ENCODE data around the gene MOV10. TPM values are rescaled to one million over a fixed set of nuclear protein-coding genes. Genes with fewer than 3 reads are reported as not detected.

Gene MOV10
- total and polyA plus RNA-seq, 2 donors (not counting 3 experiments of a cell fraction or from before 2014, with no cell fraction given) = 97.1 to 113 TPM

DNA sequence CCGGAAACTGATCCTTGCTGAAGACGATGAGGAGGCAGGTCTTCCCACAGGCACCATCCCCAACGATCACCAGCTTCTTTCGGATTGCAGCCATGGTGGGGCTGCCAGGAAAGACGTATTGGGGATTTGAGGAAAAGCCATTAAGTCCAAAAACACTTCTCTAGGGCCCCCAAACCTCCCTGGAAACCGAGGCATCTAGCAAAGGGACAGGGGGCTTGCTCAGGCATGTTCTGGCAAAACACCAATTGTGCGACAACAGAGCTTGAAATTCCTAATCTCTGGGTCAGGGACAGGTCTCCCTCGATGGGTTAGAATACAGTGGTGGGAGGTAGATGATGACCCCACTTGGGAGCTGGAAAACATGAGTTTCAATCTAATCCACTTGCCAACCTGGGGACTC lies 29.2 kb downstream of the MOV10 start:
- ChIA-PET POLR2A (interaction anchor here (0.6 to 2.2 kb wide), 2 partner anchors 29 to 161 kb away, joined by 3 to 19 read pairs; partner anchors contain the start of gene MOV10), CTCF (interaction anchor here (0.9 to 2.5 kb wide), 7 partner anchors 12 to 405 kb away, joined by 3 to 15 read pairs (median 4); partner anchors contain the start of genes MOV10 and PPM1J)
- no peaks in the 10 kb centered on the region for H3K9me1 ChIP-seq (replicated peaks; ENCODE audit: control insufficient read depth, extremely low read depth, insufficient read depth, low read length)
- DNase-seq (ENCODE audit: low read depth, low spot score) (no peak), FAIRE-seq (no peak)
- peaks cover 73% of the 10 kb centered on the region for H3K4me1 ChIP-seq (ENCODE audit: control insufficient read depth, extremely low read depth, insufficient read depth, low read length)
- H3K79me2 ChIP-seq (ENCODE audit: control insufficient read depth, insufficient read depth, low read length) = peaks cover 48% of the 10 kb centered on the region
- TF ChIP-seq POLR2AphosphoS5 (IDR thresholded peaks at IDR 0.05; ENCODE audit: insufficient read depth, low read depth, low read length) = peak; percentile 20
- TF ChIP-seq, protein P1, sequence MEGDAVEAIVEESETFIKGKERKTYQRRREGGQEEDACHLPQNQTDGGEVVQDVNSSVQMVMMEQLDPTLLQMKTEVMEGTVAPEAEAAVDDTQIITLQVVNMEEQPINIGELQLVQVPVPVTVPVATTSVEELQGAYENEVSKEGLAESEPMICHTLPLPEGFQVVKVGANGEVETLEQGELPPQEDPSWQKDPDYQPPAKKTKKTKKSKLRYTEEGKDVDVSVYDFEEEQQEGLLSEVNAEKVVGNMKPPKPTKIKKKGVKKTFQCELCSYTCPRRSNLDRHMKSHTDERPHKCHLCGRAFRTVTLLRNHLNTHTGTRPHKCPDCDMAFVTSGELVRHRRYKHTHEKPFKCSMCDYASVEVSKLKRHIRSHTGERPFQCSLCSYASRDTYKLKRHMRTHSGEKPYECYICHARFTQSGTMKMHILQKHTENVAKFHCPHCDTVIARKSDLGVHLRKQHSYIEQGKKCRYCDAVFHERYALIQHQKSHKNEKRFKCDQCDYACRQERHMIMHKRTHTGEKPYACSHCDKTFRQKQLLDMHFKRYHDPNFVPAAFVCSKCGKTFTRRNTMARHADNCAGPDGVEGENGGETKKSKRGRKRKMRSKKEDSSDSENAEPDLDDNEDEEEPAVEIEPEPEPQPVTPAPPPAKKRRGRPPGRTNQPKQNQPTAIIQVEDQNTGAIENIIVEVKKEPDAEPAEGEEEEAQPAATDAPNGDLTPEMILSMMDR (IDR thresholded peaks at IDR 0.05; ENCODE audit: extremely low read depth in 1 of 2, insufficient read depth in 1 of 2, low read depth in 1 of 2, low read length in 2 of 2) = no peak
- H3K4me2 ChIP-seq (ENCODE audit: insufficient read depth, low read length) = peak overlapping the region; percentile 83
- no peak overlapping the region for H3K9ac ChIP-seq (replicated peaks; ENCODE audit: extremely low read depth, insufficient read depth, low read length)
- H3K36me3 ChIP-seq (ENCODE audit: control insufficient read depth in 2 of 2, extremely low read depth in 1 of 2, insufficient read depth in 2 of 2, low read length in 2 of 2) = peaks cover 12 to 14% of the 10 kb centered on the region in 2 experiments
- BruUV-seq (replicated peaks) = no TSS peak
- no peaks in the 10 kb centered on the region for H4K20me1 ChIP-seq (replicated peaks; ENCODE audit: control insufficient read depth, extremely low read depth, insufficient read depth, low read length)
- H2AFZ ChIP-seq (ENCODE audit: low read depth, low read length) = no peak overlapping the region
- no peaks in the 10 kb centered on the region for H3K27me3 ChIP-seq (ENCODE audit: control insufficient read depth in 2 of 2, insufficient read depth in 2 of 2, low read length in 2 of 2)
- dilution Hi-C loops (cut with MboI; ENCODE audit: extremely low pct_ligation_motif_present, low sequenced_read_pairs) (no loop called here), intact Hi-C loops (cut with micrococcal nuclease) (loop anchor here (2.0 kb wide), 1 partner anchor 159 kb away; no protein-coding TSS in a partner anchor)
- peak overlapping the region; percentile 88 for H3K27ac ChIP-seq (ENCODE audit: insufficient read depth, low read depth, low read length)
- H3K4me3 ChIP-seq (replicated peaks in 1 of 3; ENCODE audit: insufficient read depth in 1 of 3, low read depth in 1 of 3, low read length in 3 of 3) = no peak overlapping the region
- H3K9me3 ChIP-seq (replicated peaks; ENCODE audit: control insufficient read depth, insufficient read depth, low read length) = no peaks in the 10 kb centered on the region

DNA sequence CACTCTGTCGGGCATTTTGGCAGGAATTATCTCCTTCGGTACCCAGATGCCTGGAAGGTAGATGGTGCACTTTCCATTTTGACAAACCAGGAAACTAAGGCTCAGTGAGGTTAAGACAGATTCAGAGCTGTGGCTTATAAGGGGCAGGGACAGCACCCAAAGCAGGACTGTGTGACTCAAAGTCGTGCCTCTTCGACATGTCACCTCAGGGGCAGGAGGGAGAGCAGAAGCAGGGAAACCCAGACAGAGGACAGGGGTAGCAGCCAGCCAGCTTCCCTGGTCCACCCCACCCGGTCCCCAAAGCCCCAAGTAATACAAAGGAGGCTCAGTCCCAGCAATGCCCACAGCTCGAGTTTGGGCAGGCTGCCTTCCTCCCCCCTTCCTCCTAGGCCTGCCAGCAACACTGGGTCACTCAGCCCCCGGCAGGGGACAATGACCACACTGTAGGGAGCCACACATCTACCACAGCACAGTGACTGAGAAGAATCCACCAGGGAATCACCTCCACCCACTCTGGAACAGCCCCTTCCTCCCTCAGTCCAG lies 30.0 kb downstream of the MOV10 start:
- ChIA-PET CTCF (interaction anchor here (0.7 to 2.5 kb wide), 11 partner anchors 11 to 406 kb away, joined by 3 to 15 read pairs (median 4); partner anchors contain the start of genes LRIG2, MOV10 and PPM1J), POLR2A (interaction anchor here (0.6 to 2.2 kb wide), 7 partner anchors 11 to 1099 kb away, joined by 3 to 19 read pairs (median 4); partner anchors contain the start of genes MOV10 and PPM1J)
- DNase-seq (ENCODE audit: low read depth, low spot score) = no peak
- dilution Hi-C loops (cut with MboI; ENCODE audit: extremely low pct_ligation_motif_present, low sequenced_read_pairs) = no loop called here
- Histone ChIP-seq H3K27ac (ENCODE audit: insufficient read depth, low read depth, low read length) (peak overlapping the region; percentile 88), H3K79me2 (ENCODE audit: control insufficient read depth, insufficient read depth, low read length) (peaks cover 48% of the 10 kb centered on the region), H3K36me3 (ENCODE audit: control insufficient read depth in 2 of 2, extremely low read depth in 1 of 2, insufficient read depth in 2 of 2, low read length in 2 of 2) (peaks cover 12 to 14% of the 10 kb centered on the region in 2 experiments), H3K4me2 (ENCODE audit: insufficient read depth, low read length) (peak overlapping the region; percentile 83), H2AFZ (ENCODE audit: low read depth, low read length) (no peak overlapping the region), H3K4me1 (ENCODE audit: control insufficient read depth, extremely low read depth, insufficient read depth, low read length) (peaks cover 67% of the 10 kb centered on the region), H4K20me1 (replicated peaks; ENCODE audit: control insufficient read depth, extremely low read depth, insufficient read depth, low read length) (no peaks in the 10 kb centered on the region), H3K9me1 (replicated peaks; ENCODE audit: control insufficient read depth, extremely low read depth, insufficient read depth, low read length) (no peaks in the 10 kb centered on the region), H3K4me3 (replicated peaks in 1 of 3; ENCODE audit: insufficient read depth in 1 of 3, low read depth in 1 of 3, low read length in 3 of 3) (peak overlapping the region in 2 of 3 experiments; percentile 81 to 89), H3K9ac (replicated peaks; ENCODE audit: extremely low read depth, insufficient read depth, low read length) (peak overlapping the region; percentile 58), H3K9me3 (replicated peaks; ENCODE audit: control insufficient read depth, insufficient read depth, low read length) (no peaks in the 10 kb centered on the region), H3K27me3 (ENCODE audit: control insufficient read depth in 2 of 2, insufficient read depth in 2 of 2, low read length in 2 of 2) (no peaks in the 10 kb centered on the region)
- TSS peak; percentile 14 for BruUV-seq (replicated peaks)
- no peak for TF ChIP-seq EZH2 (IDR thresholded peaks at IDR 0.05; ENCODE audit: borderline replicate concordance, low read depth, low read length, severe bottlenecking)
- TF ChIP-seq FOS (IDR thresholded peaks at IDR 0.05; ENCODE audit: borderline replicate concordance, insufficient read depth, low read length) = no peak
- TF ChIP-seq GATA2 (IDR thresholded peaks at IDR 0.05; ENCODE audit: insufficient read depth, insufficient read length, low read depth, low read length) = no peak
- no peak for TF ChIP-seq JUN (IDR thresholded peaks at IDR 0.05; ENCODE audit: borderline replicate concordance, insufficient read depth, insufficient read length, low read depth)
- TF ChIP-seq, protein P1 (IDR thresholded peaks at IDR 0.05; ENCODE audit: extremely low read depth in 1 of 2, insufficient read depth in 1 of 2, low read depth in 1 of 2, low read length in 2 of 2) = no peak
- TF ChIP-seq POLR2AphosphoS5 (IDR thresholded peaks at IDR 0.05; ENCODE audit: insufficient read depth, low read depth, low read length) = no peak
- TF ChIP-seq, protein P2, sequence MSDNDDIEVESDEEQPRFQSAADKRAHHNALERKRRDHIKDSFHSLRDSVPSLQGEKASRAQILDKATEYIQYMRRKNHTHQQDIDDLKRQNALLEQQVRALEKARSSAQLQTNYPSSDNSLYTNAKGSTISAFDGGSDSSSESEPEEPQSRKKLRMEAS (IDR thresholded peaks at IDR 0.05; ENCODE audit: insufficient read depth, insufficient read length) = no peak
- TF ChIP-seq MYC (IDR thresholded peaks at IDR 0.05; ENCODE audit: low read depth, low read length) = no peak
- no peak for TF ChIP-seq POLR2A (IDR thresholded peaks at IDR 0.05; ENCODE audit: low read depth, low read length)
- no peak for FAIRE-seq
- intact Hi-C loops (cut with micrococcal nuclease) = loop anchor here (2.0 kb wide), 1 partner anchor 160 kb away; no protein-coding TSS in a partner anchor
